Hepatocyte (in vitro differentiated cells): ENCODE results near the gene RNF121. TPM values are rescaled to one million over a fixed set of nuclear protein-coding genes. Genes with fewer than 3 reads are reported as not detected.
A peak's percentile ranks its signal among the peaks of the same experiment; 100 is the strongest.

ENCODE experiments used
- DNase-seq: peaks from one replicate; pipeline ENCODE4 v3.0.0-alpha.2; 2016; ENCODE audit warnings: low spot score
- H2AFZ ChIP-seq: fragments of 200-600 bp; sonication (generic); 2 replicates; pipeline ENCODE4 v1.6.0; 2016; ENCODE audit warnings: antibody characterized with exemption, mild to moderate bottlenecking
- H3K27ac ChIP-seq: fragments of 200-600 bp; sonication (generic); 2 replicates; pipeline ENCODE4 v1.5.1; 2016; ENCODE audit warnings: mild to moderate bottlenecking
- H3K27me3 ChIP-seq: fragments of 200-600 bp; sonication (generic); 2 replicates; pipeline ENCODE4 v1.6.1; 2016
- H3K36me3 ChIP-seq: fragments of 200-600 bp; sonication (generic); replicated peaks from 2 replicates; pipeline ENCODE4 v1.5.1; 2016; ENCODE audit warnings: low read depth; ENCODE audit not compliant: insufficient read depth
- H3K4me1 ChIP-seq: fragments of 200-600 bp; sonication (generic); 2 replicates; pipeline ENCODE4 v1.5.1; 2016; ENCODE audit warnings: mild to moderate bottlenecking, moderate library complexity; ENCODE audit not compliant: insufficient read depth
- H3K4me2 ChIP-seq: fragments of 200-600 bp; sonication (generic); 2 replicates; pipeline ENCODE4 v1.6.0; 2016
- H3K4me3 ChIP-seq: fragments of 200-600 bp; sonication (generic); 2 replicates; pipeline ENCODE4 v1.5.1; 2016; ENCODE audit warnings: mild to moderate bottlenecking
- H3K79me2 ChIP-seq: fragments of 200-600 bp; sonication (generic); 2 replicates; pipeline ENCODE4 v1.6.0; 2017; ENCODE audit warnings: mild to moderate bottlenecking
- H3K9me2 ChIP-seq: fragments of 200-600 bp; sonication (generic); replicated peaks from 2 replicates; pipeline ENCODE4 v1.6.0; 2017; ENCODE audit warnings: mild to moderate bottlenecking; ENCODE audit not compliant: insufficient read depth
- H3K9me3 ChIP-seq: fragments of 200-600 bp; sonication (generic); 2 replicates; pipeline ENCODE4 v1.5.1; 2016; ENCODE audit warnings: low read depth, mild to moderate bottlenecking
- H4K20me1 ChIP-seq: fragments of 200-600 bp; sonication (generic); 2 replicates; pipeline ENCODE4 v1.6.0; 2016; ENCODE audit warnings: mild to moderate bottlenecking; ENCODE audit not compliant: insufficient read depth, poor library complexity, severe bottlenecking
- EZH2 ChIP-seq: fragments of 200-600 bp; sonication (generic); IDR thresholded peaks from 2 replicates; pipeline ENCODE4 v1.6.1; 2016; ENCODE audit warnings: antibody characterized with exemption, mild to moderate bottlenecking, borderline replicate concordance
- EZH2phosphoT487 ChIP-seq: fragments of 200-600 bp; sonication (generic); IDR thresholded peaks from one replicate; pipeline ENCODE4 v1.6.1; 2018; ENCODE audit warnings: antibody characterized with exemption, mild to moderate bottlenecking, low read depth, moderate library complexity; ENCODE audit not compliant: unreplicated experiment, severe bottlenecking
- WGBS: methylation state at CpG from one replicate; pipeline ENCODE4 v1.1.6; 2016; ENCODE audit warnings: low lambda C conversion rate; ENCODE audit errors: missing lambda C conversion rate; 5-methylcytosine and 5-hydroxymethylcytosine counted together
- polyA plus RNA-seq: library from polyadenylated mRNA; unstranded; fragments of >200 nt; fragmentation: Nextera tagmentation; extraction: Ambion mirVana; gene quantifications from 2 replicates; pipeline ENCODE4 v1.2.1, GENCODE V29; 2016
- total RNA-seq: library from RNA; depleted of rRNA; stranded (reverse); fragments of >200 nt; gene quantifications from 2 replicates; pipeline ENCODE4 v1.2.3, GENCODE V29; 2014
- TF ChIP-seq, protein P1 (sequence below): fragments of 200-600 bp; sonication (generic); IDR thresholded peaks from 2 replicates; pipeline ENCODE4 v1.5.1; 2016; ENCODE audit warnings: antibody characterized with exemption, mild to moderate bottlenecking; ENCODE audit not compliant: poor library complexity

The RNF121 gene
- total and polyA plus RNA-seq, 2 experiments from 2014 or later, result 26.5 to 29.4 TPM

DNA sequence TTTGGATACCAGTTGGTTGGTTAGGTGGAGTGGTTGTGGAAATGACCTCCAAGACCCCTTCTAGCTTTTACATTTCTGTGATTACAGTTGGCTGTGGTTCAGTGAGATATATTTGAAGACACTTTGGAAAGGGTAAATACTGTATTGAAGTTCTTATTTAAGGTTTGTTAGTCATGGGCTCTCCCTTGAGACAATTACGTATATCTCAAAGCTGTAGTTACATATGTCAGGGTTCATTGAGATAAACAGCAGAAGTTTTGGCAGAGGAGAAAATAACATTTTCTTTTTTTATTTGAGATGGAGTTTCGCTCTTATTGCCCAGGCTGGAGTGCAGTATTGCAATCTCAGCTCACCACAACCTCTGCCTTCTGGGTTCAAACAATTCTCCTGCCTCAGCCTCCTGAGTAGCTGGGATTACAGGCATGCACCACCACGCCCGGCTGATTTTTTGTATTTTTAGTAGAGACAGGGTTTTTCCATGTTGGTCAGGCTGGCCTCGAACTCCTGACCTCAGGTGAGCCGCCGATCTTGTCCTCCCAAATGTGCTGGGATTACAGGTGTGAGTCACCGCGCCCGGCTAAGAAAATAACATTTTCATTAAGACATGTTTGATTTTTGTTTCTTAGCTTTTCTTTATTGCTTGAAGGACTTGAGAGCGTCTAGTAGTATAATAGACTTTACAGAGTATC lies 1.9 kb downstream of the RNF121 start:
- Histone ChIP-seq H3K9me3 (no peaks in the 10 kb centered on the region), H3K4me3 (no peak overlapping the region), H3K4me1 (peaks cover 9% of the 10 kb centered on the region), H3K9me2 (no peaks in the 10 kb centered on the region), H2AFZ (no peak overlapping the region), H3K79me2 (peaks cover 81% of the 10 kb centered on the region), H4K20me1 (peaks cover 11% of the 10 kb centered on the region), H3K4me2 (peak overlapping the region; percentile 94), H3K27me3 (no peaks in the 10 kb centered on the region), H3K27ac (no peak overlapping the region), H3K36me3 (no peaks in the 10 kb centered on the region)
- DNase-seq, result no peak
- WGBS, result 87% methylated on average over 11 of the region's 11 CpGs
- TF ChIP-seq, protein P1, sequence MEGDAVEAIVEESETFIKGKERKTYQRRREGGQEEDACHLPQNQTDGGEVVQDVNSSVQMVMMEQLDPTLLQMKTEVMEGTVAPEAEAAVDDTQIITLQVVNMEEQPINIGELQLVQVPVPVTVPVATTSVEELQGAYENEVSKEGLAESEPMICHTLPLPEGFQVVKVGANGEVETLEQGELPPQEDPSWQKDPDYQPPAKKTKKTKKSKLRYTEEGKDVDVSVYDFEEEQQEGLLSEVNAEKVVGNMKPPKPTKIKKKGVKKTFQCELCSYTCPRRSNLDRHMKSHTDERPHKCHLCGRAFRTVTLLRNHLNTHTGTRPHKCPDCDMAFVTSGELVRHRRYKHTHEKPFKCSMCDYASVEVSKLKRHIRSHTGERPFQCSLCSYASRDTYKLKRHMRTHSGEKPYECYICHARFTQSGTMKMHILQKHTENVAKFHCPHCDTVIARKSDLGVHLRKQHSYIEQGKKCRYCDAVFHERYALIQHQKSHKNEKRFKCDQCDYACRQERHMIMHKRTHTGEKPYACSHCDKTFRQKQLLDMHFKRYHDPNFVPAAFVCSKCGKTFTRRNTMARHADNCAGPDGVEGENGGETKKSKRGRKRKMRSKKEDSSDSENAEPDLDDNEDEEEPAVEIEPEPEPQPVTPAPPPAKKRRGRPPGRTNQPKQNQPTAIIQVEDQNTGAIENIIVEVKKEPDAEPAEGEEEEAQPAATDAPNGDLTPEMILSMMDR, result no peak
- TF ChIP-seq EZH2 (no peak), EZH2phosphoT487 (no peak)

DNA sequence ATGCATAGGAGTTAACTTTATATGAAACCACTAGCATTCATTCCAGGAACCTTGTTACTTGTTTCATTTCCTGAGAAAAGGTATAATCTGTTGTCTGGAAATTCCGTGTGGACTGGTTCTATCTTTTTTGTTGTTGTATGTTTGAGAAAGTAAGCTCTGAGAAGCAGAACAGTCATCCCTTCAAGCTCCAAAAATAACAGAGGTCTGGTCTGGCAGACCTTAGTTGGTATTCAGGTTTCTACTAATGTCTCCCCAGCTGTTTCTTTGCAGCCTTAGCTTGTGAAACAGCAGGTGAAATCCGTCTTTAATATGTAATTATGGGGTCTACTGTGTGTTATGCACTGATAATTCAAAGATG lies 2.4 kb downstream of the RNF121 start:
- peak overlapping the region; percentile 94 for H3K4me2 ChIP-seq
- no peaks in the 10 kb centered on the region for H3K36me3 ChIP-seq
- H3K79me2 ChIP-seq, result peaks cover 85% of the 10 kb centered on the region
- H3K9me2 ChIP-seq, result no peaks in the 10 kb centered on the region
- H4K20me1 ChIP-seq, result peaks cover 11% of the 10 kb centered on the region
- WGBS, result 83% methylated on average over 2 of the region's 2 CpGs
- H3K9me3 ChIP-seq, result no peaks in the 10 kb centered on the region
- H3K27ac ChIP-seq, result no peak overlapping the region
- H3K27me3 ChIP-seq, result no peaks in the 10 kb centered on the region
- peaks cover 9% of the 10 kb centered on the region for H3K4me1 ChIP-seq
- no peak for DNase-seq
- no peak overlapping the region for H2AFZ ChIP-seq
- TF ChIP-seq EZH2, result no peak
- TF ChIP-seq, protein P1, result no peak
- TF ChIP-seq EZH2phosphoT487, result no peak
- no peak overlapping the region for H3K4me3 ChIP-seq

DNA sequence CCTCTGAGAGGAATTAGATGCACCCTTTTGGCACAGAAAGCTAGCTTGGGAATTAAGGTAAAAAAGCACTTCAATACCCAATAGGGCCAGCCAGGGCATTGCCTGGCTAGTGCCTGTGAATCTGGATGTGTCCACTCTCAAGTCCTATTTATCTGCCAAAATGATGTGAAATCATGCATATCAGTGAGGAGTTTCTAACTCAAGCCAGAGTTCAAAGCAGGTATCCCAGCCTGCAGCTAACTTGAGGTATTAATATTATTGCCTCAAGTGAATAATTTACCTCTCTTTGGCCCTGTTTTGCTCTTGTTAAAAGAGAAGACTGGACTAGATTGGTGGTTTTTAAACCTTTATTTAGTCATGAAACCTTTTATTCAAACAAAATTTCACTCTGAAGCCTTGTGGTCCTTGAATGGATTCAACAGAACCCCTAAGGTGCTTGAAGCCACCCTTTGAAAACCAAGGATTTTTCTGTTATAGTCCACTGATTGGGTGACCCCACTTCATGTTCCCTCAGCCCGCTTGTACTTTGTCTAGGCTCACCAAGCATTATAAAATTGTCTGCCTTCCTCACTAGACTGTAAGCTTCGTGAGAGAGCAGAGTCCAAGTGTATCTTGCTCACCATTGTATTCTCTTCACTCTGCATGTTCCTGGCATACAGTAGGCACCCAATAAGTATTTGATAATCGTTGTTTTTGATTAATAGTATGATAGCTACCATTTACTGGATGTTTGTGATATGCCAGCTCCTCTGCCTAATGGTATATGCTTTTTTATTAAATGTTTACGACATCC lies 4.5 kb downstream of the RNF121 start:
- Histone ChIP-seq H3K36me3 (no peaks in the 10 kb centered on the region), H3K27ac (no peak overlapping the region), H3K4me1 (peaks cover 9% of the 10 kb centered on the region)

More for the DNA sequence above, 4.5 kb downstream of the RNF121 start:
- no peak for DNase-seq
- no peaks in the 10 kb centered on the region for H3K9me3 ChIP-seq
- TF ChIP-seq EZH2phosphoT487 (no peak), EZH2 (no peak)
- TF ChIP-seq, protein P1, result no peak
- H3K4me3 ChIP-seq, result no peak overlapping the region
- H3K4me2 ChIP-seq, result peak overlapping the region; percentile 3
- H4K20me1 ChIP-seq, result peaks cover 11% of the 10 kb centered on the region
- H3K9me2 ChIP-seq, result no peaks in the 10 kb centered on the region
- 88% methylated on average over 4 of the region's 4 CpGs for WGBS
- no peak overlapping the region for H2AFZ ChIP-seq
- no peaks in the 10 kb centered on the region for H3K27me3 ChIP-seq
- peaks cover 92% of the 10 kb centered on the region for H3K79me2 ChIP-seq
